Pancreas (tissue), 10 donors: ENCODE data around the gene SRP68. TPM values are rescaled to one million over a fixed set of nuclear protein-coding genes. Genes with fewer than 3 reads are reported as not detected.
A peak's percentile ranks its signal among the peaks of the same experiment; 100 is the strongest.
"Not testable (repeated sequence)": the region's sequence is repeated elsewhere in the genome, so short reads cannot be mapped to it uniquely, and the experiment has no call there.

ENCODE experiments used
- ATAC-seq, 4 donors: fragments of 200-7000 bp; cut with Tn5 transposase; one replicate each; pipeline versions ENCODE4 v1.8.0 to v1.9.1; 2020; ENCODE audit warnings: mild to moderate bottlenecking in 4 of 4, moderate library complexity in 4 of 4
- DNase-seq, 6 donors: peaks; one replicate each; pipeline ENCODE4 v3.0.0-alpha.2; 2020
- FAIRE-seq: peaks from 2 replicates; lab custom pipeline; 2012; peaks lifted over from hg19 to GRCh38; lab: Jason Lieb, UNC
- H3K27ac ChIP-seq, 4 donors: fragments of 200-600 bp; sonication (generic); 1 replicate in 3 of 4; 2 replicates in 1 of 4; pipeline versions ENCODE4 v1.5.0 to v1.8.0; 2020
- H3K27me3 ChIP-seq, 4 donors: fragments of 200-600 bp; one replicate each; pipeline ENCODE4 v1.8.0; 2021
- H3K36me3 ChIP-seq, 3 donors: fragments of 200-600 bp; sonication (generic) in 1 of 3; one replicate each; pipeline versions ENCODE4 v1.5.0 to v1.8.0; 2020 to 2021
- H3K4me1 ChIP-seq, 3 donors: fragments of 200-600 bp; one replicate each; pipeline ENCODE4 v1.8.0; 2021
- H3K4me3 ChIP-seq, 4 donors: fragments of 200-600 bp; sonication (generic) in 2 of 4; one replicate each; pipeline versions ENCODE4 v1.5.0 to v1.8.0; 2020 to 2021
- H3K9me3 ChIP-seq, 4 donors: fragments of 200-600 bp; one replicate each; pipeline ENCODE4 v1.8.0; 2021
- WGBS, 2 donors: extraction: QIAGEN DNeasy Blood & Tissue Kit; methylation state at CpG; one replicate each; pipeline ENCODE4 v1.1.7; 2013; 5-methylcytosine and 5-hydroxymethylcytosine counted together
- intact Hi-C, 3 donors: fragments of 100-400 bp; cut with DNase I; formaldehyde crosslinking; loops; one replicate each; pipeline versions ENCODE4 v1.11.1 to v1.14.2; 2022
- polyA plus RNA-seq, 2 donors: library from polyadenylated mRNA; stranded (reverse); fragments of 200-250 nt; gene quantifications; one replicate each; pipeline ENCODE4 v1.2.3, GENCODE V29; 2013
- total RNA-seq, 6 donors: library from RNA; stranded (reverse); fragmentation: NEBNext Ultra II Directional in 4 of 6; extraction: Animal tissue kit (Norgen Biotek cat#: 25700) in 4 of 6; gene quantifications; one replicate each; pipeline versions ENCODE4 v1.2.1 to v1.2.4, GENCODE V29; 2021 to 2023
- TF ChIP-seq, protein P1 (sequence below), 4 donors: fragments of 200-600 bp; sonication (generic) in 3 of 4; IDR thresholded peaks; one replicate each; pipeline versions ENCODE4 v1.5.0 to v1.8.0; 2021; ENCODE audit warnings: antibody characterized with exemption in 4 of 4
- donor health status: healthy with polysubstance abuse.
- donor health status: DM: no; HTN: no; CAD: no; lungs with moderate emphysema.
- donor health status: DM: no; HTN: no; CAD: no.
- donor health status: control.
- donor health status: control.
- donor health status: Bipolar disorder and iron deficiency.
- donor health status: DM: yes; HTN: yes; CAD: no.
- donor health status: DM: no; HTN: no; CAD: no.
- donor health status: DM: no; HTN: no; CAD: no.
- donor health status: DM: yes; HTN: yes; CAD: no.

SRP68 gene
- total and polyA plus RNA-seq, 8 donors, result 32.2 to 74.6 (median 48.0) TPM

DNA sequence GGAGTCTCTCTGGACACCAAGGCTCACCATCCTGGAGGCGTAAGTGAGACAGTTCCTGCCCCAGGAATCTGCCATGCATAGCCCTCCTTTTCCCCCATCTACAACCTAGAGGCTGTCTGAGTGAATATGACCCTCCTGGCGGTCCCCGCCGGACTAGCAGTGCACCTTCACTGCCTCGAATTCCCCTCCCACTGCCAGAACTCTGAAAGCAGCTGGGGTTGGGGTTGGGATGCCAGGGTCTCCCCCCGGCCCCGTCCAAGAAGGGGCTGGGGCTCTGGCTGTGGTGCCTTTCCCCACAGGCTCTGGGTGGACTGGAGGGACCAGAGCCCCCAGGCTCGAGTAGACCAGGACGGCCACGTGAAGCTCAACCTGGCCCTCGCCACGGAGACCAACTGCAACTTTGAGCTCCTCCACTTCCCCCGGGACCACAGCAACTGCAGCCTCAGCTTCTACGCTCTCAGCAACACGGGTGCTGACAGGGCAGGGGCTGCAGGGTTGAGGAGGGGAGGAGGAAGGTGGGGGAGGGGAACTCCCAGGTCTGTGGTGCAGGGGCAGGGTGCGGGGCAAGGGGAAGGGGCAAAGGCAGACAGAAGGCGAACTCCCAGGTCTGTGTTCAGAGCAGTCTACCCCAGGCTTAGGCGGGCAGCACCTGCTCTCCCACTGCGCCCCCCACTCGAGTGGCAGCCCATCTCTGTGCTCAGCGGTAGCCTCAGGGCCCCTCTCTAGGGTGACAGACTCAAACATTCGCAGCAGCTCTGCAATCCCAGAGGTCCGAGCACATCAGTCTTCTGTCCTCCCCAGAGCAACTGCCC, 7.8 kb upstream of the SRP68 start:
- Histone ChIP-seq H3K4me1 (peaks cover 0 to 5% (median 0%) of the 10 kb centered on the region in 3 donors), H3K9me3 (no peaks in the 10 kb centered on the region), H3K27ac (no peak overlapping the region), H3K36me3 (peaks cover 0 to 22% (median 1%) of the 10 kb centered on the region in 3 donors), H3K27me3 (peaks cover 0 to 21% (median 9%) of the 10 kb centered on the region in 4 donors), H3K4me3 (no peak overlapping the region)
- DNase-seq (peak in 2 of 6 donors; percentile 56 to 68), ATAC-seq (peak in 2 of 4 donors; percentile 2 to 3), FAIRE-seq (no peak)
- intact Hi-C loops, result no loop called here
- WGBS, 2 donors, result 11% methylated on average over 23 of the region's 23 CpGs
- TF ChIP-seq, protein P1, sequence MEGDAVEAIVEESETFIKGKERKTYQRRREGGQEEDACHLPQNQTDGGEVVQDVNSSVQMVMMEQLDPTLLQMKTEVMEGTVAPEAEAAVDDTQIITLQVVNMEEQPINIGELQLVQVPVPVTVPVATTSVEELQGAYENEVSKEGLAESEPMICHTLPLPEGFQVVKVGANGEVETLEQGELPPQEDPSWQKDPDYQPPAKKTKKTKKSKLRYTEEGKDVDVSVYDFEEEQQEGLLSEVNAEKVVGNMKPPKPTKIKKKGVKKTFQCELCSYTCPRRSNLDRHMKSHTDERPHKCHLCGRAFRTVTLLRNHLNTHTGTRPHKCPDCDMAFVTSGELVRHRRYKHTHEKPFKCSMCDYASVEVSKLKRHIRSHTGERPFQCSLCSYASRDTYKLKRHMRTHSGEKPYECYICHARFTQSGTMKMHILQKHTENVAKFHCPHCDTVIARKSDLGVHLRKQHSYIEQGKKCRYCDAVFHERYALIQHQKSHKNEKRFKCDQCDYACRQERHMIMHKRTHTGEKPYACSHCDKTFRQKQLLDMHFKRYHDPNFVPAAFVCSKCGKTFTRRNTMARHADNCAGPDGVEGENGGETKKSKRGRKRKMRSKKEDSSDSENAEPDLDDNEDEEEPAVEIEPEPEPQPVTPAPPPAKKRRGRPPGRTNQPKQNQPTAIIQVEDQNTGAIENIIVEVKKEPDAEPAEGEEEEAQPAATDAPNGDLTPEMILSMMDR (IDR thresholded peaks at IDR 0.05), result no peak

DNA sequence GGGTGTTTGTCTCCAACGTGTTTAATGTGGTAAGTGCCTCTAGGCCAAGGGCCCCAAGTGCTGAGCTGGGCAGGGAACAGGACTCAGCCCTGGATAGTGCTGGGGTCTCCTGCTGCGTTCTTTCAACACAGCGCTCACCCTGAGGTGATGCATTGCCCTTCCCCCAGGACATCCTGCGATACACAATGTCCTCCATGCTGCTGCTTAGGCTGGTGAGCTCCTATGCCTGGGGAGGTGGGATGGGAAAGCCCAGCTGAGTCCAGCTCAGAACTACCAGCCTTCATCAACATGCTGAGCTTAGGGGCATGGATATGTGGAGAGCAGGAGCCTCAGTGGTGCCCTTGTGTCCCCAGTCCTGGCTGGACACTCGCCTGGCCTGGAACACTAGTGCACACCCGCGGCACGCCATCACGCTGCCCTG, 7.2 kb upstream of the SRP68 start:
- no peak for FAIRE-seq
- 38 to 50% methylated on average over 8 to 9 of the region's 9 CpGs for WGBS, 2 donors
- ATAC-seq, result peak in 1 of 4 donors; percentile 1

DNA sequence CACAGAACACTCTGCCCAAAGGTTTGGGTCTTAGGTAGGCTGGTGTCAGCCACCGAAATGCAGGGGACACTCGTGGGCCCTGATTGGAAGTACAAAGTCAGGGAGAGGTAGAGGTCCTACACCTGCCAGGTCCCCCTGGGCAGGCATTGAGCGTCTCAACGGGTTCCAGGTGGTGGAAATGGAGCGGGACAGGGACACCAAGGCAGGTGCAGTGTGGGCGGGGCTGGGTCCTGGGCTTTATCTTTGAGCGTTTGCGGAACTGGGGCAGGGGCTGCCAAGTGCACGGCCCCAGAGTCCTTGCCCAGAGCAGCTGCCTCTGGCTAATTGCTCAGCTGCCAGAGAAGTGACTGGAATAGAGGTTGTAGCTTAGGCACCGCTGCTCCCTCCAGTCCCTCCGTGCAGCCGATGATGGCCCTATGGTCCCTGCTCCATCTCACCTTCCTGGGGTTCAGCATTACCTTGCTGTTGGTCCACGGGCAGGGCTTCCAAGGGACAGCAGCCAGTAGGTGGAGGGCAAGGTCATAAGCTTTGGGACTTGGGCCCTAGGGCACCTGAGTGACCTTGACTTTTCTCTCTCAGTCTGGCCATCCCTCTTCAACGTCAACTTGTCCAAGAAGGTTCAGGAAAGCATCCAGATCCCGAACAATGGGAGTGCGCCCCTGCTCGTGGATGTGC, 6.7 kb upstream of the SRP68 start, which contains the start of gene ZACN:
ZACN (plus strand) TSS at position 323 of the 675 bp plus-strand sequence; CDS start at position 406, 83 bp downstream.
- H3K9me3 ChIP-seq, result no peaks in the 10 kb centered on the region
- intact Hi-C loops, result no loop called here
- peaks cover 0 to 8% (median 0%) of the 10 kb centered on the region in 3 donors for H3K4me1 ChIP-seq
- TF ChIP-seq, protein P1 (IDR thresholded peaks at IDR 0.05), result no peak
- H3K27me3 ChIP-seq, result peaks cover 0 to 30% (median 9%) of the 10 kb centered on the region in 4 donors
- H3K27ac ChIP-seq, result no peak within 1 kb of the TSS
- no peak within 1 kb of the TSS for H3K4me3 ChIP-seq
- peaks cover 0 to 12% (median 0%) of the 10 kb centered on the region in 3 donors for H3K36me3 ChIP-seq
- WGBS, 2 donors, result 39 to 41% methylated on average over 17 of the region's 17 CpGs
- FAIRE-seq (no peak), ATAC-seq (no peak), DNase-seq (peak in 3 of 6 donors; percentile 38 to 59 (median 49))

More for the DNA sequence above, 7.2 kb upstream of the SRP68 start:
- Histone ChIP-seq H3K4me1 (peaks cover 0 to 5% (median 0%) of the 10 kb centered on the region in 3 donors), H3K27ac (no peak overlapping the region), H3K36me3 (peaks cover 0 to 17% (median 0%) of the 10 kb centered on the region in 3 donors), H3K9me3 (no peaks in the 10 kb centered on the region), H3K4me3 (no peak overlapping the region), H3K27me3 (peaks cover 0 to 27% (median 9%) of the 10 kb centered on the region in 4 donors)
- peak in 1 of 6 donors; percentile 65 for DNase-seq
- TF ChIP-seq, protein P1 (IDR thresholded peaks at IDR 0.05), result no peak
- intact Hi-C loops, result no loop called here

DNA sequence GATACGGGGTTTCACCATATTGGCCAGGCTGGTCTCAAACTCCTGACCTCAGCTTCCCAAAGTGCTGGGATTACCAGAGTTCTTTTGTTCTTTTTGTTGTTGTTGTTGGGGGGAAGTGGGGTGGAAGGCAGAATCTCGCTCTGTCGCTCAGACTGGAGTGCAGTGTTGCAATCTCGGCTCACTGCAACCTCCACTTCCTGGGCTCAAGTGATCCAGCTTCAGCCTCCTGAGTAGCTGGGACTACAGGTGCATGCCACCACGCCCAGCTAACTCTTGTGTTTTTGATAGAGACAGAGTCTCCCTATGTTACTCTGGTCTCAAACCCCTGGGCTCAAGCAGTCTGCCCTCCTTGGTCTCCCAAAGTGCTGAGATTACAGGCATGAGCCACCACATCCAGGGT, 6.1 kb upstream of the SRP68 start:
- H3K27ac ChIP-seq, FAIRE-seq, H3K4me1 ChIP-seq, H3K9me3 ChIP-seq, H3K36me3 ChIP-seq, intact Hi-C loops, H3K4me3 ChIP-seq, DNase-seq, ATAC-seq: not testable (repeated sequence)
- WGBS, 2 donors, result 69 to 73% methylated on average over 5 of the region's 5 CpGs
- peaks cover 0 to 30% (median 9%) of the 10 kb centered on the region in 4 donors for H3K27me3 ChIP-seq

DNA sequence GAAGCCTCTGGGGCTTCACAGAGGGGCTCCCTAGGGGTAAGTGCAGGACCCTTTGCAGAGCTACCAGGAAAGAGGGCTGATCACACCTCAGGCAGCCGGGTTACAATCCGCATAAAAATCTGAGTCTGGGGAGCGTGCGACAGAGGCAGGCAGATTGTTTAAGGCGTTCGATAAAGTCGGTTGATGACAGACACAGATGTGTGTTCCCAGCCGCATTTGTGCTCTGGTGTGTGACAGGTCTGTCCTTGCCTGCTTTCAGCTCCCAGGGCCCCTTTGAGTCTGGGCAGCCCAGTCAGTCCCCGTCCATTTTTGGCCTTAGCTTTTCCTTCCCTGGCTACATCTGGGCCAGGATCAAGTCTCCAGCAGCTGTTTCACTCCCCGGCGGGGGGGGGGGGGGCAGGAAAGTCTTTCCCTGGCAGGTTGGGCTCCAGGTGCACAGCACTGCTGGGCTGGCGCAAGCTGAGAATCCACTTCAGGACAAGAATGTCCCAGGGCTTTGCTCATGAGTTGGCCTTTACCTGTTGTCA, 5.3 kb upstream of the SRP68 start:
- Histone ChIP-seq H3K27ac (no peak overlapping the region), H3K4me3 (no peak overlapping the region), H3K36me3 (peaks cover 0 to under 1% (median 0%) of the 10 kb centered on the region in 3 donors), H3K4me1 (peaks cover 0 to 8% (median 0%) of the 10 kb centered on the region in 3 donors), H3K27me3 (peaks cover 0 to 30% (median 9%) of the 10 kb centered on the region in 4 donors), H3K9me3 (no peaks in the 10 kb centered on the region)
- ATAC-seq (peak; percentile 6 to 57 (median 52)), FAIRE-seq (no peak), DNase-seq (peak in 4 of 6 donors; percentile 63 to 67 (median 64))
- whole genome bisulfite sequencing, 2 donors, result 5 to 10% methylated on average over 11 to 12 of the region's 12 CpGs
- intact Hi-C loops, result no loop called here
- TF ChIP-seq, protein P1 (IDR thresholded peaks at IDR 0.05), result no peak
